Measurements from ENCODE around the gene PPAT.
"Not testable (repeated sequence)": the region's sequence is repeated elsewhere in the genome, so short reads cannot be mapped to it uniquely, and the experiment has no call there.

Gene PPAT

DNA sequence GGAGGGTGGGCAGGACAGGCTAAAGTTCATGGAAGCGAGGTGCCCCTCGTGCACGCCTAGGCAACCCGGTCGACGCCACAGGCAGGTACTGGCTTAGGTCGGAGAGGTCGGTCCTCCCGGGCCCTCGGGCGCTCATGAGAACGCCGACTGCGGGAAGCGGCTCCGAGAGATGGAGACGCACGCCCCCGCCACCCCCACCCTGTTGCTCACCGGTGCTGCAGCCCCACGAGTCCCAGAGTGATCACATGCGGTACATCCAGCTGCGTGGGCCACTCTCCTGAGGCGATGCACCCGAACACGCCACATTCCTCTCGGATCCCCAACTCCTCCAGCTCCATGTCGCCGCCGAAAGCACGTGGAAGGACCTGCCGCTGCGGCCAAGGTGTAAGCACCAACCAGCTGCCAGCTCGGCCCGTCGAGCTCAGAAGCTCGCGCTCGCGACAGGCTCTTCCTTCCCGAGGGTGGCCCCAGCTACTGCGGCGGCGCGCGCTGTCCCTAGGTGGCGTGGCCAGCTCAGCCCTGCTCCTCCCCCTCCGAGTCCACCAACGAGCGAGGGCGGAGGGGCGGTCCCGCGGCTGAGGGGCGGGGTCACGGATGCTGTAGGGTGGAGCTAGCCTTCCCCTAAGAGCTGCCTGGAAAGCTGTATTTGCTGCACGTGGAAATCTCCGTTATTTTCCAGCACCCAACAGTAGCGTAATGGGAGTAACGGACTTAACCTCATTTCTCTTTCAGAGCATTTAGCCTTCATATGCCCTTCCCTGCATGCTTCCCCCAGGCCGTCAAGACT lies at the start of gene PPAT:
PPAT (minus strand) TSS at position 476 of the 787 bp plus-strand sequence; CDS start at position 338, 138 bp downstream.
- DNase-seq (ENCODE audit: extremely low read depth in 1 of 2, low read depth in 1 of 2), result peak; percentile 96 to 97

- no peak for DNase-seq (ENCODE audit: extremely low read depth in 1 of 2, low read depth in 1 of 2)
Measured at GRCh38 chr4:56480691-56481090, 45.3 kb upstream of the PPAT start.

GRCh38 chr4:56477192-56477702 lies 41.8 kb upstream of the PPAT start:
- DNase-seq (ENCODE audit: extremely low read depth in 1 of 2, low read depth in 1 of 2), result no peak

- no peak for DNase-seq (ENCODE audit: extremely low read depth in 1 of 2, low read depth in 1 of 2)
Measured at GRCh38 chr4:56475917-56476316, 40.5 kb upstream of the PPAT start.

GRCh38 chr4:56469489-56470210 lies 34.2 kb upstream of the PPAT start:
- no peak for DNase-seq (ENCODE audit: extremely low read depth in 1 of 2, low read depth in 1 of 2)

DNA sequence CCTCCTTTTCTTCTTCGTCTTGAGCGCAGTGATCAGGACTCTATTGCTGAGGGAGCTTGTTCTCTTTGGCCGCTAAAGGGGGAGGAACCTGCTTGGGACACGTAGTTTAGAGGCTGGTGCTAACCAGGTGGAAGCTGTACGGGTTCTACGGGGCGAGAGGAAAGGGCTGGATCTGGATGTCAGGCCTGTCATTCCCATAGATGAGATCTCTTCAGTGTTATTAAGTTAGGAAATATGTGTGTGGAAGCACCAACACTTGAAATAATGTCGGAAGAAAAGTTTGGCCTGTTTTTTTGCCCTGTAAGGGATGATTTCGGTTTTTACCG lies 32.6 kb upstream of the PPAT start:
- DNase-seq (ENCODE audit: extremely low read depth in 1 of 2, low read depth in 1 of 2), result no peak

- DNase-seq (ENCODE audit: extremely low read depth in 1 of 2, low read depth in 1 of 2), result peak; percentile 65 to 85
Measured at GRCh38 chr4:56467284-56468096, 32.1 kb upstream of the PPAT start, which contains the start of gene SRP72. SRP72 (plus strand) TSS chr4:56467617; CDS start chr4:56467636, 19 bp downstream.

- no peak for DNase-seq (ENCODE audit: extremely low read depth in 1 of 2, low read depth in 1 of 2)
Measured at GRCh38 chr4:56466910-56467283, 31.5 kb upstream of the PPAT start.

- DNase-seq (ENCODE audit: extremely low read depth in 1 of 2, low read depth in 1 of 2), result not testable (repeated sequence)
Measured at GRCh38 chr4:56466296-56466761, 30.9 kb upstream of the PPAT start.

DNA sequence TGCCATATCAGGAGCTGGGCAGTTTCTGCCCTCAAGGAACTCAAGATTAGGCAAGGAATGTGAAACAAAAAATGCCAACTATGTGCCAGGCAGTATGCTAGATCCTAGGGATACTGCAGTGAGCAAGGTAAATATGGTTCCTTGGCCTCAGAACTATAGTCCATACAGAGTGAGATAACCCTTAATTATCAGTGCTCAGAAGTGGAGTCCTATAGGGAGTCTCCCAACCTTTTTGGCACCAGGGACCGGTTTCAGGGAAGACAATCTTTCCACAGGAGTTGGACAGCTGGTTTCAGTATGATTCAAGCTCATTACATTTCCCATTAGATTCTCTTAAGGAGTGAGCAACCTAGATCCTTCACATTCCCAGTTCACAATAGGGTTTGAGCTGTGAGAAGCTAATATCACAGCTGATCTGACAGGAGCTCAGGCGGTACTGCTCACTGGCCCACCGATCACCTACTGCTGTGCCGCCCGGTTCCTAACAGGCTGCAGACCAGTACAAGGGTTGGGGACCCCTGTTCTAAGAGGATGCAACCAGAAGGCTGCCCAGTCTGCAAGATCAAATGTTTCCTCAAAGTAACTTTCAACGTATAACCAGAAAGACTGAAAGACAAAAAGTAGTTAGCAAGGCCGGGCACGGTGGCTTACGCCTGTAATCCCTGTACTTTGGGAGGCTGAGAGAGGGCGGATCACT lies 30.3 kb upstream of the PPAT start:
- no peak for DNase-seq (ENCODE audit: extremely low read depth in 1 of 2, low read depth in 1 of 2)

- DNase-seq (ENCODE audit: extremely low read depth in 1 of 2, low read depth in 1 of 2), result no peak
Measured at GRCh38 chr4:56464581-56464980, 29.2 kb upstream of the PPAT start.

- no peak for DNase-seq (ENCODE audit: extremely low read depth in 1 of 2, low read depth in 1 of 2)
Measured at GRCh38 chr4:56463711-56464110, 28.3 kb upstream of the PPAT start.

GRCh38 chr4:56462157-56462556 lies 26.7 kb upstream of the PPAT start:
- DNase-seq (ENCODE audit: extremely low read depth in 1 of 2, low read depth in 1 of 2), result no peak

- DNase-seq (ENCODE audit: extremely low read depth in 1 of 2, low read depth in 1 of 2), result no peak
Measured at GRCh38 chr4:56460085-56460484, 24.7 kb upstream of the PPAT start.

GRCh38 chr4:56450342-56450741 lies 14.9 kb upstream of the PPAT start:
- no peak for DNase-seq (ENCODE audit: extremely low read depth in 1 of 2, low read depth in 1 of 2)

GRCh38 chr4:56449475-56449874 lies 14.1 kb upstream of the PPAT start:
- not testable (repeated sequence) for DNase-seq (ENCODE audit: extremely low read depth in 1 of 2, low read depth in 1 of 2)

DNA sequence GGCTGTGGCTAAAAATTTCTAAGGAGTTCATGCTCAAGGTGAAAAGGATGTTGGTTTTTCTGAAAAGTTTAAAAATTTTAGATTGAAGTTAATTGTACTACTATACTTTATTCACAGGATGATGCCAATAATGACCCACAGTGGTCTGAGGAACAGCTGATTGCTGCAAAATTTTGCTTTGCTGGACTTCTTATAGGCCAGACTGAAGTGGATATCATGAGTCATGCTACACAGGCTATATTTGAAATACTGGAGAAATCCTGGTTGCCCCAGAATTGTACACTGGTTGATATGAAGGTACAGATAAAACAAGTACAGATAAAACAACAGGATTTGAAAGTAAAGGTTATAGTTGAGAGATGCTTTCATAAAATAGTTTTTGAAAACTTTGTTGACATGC lies 12.9 kb upstream of the PPAT start:
- no peak for DNase-seq (ENCODE audit: extremely low read depth in 1 of 2, low read depth in 1 of 2)

DNA sequence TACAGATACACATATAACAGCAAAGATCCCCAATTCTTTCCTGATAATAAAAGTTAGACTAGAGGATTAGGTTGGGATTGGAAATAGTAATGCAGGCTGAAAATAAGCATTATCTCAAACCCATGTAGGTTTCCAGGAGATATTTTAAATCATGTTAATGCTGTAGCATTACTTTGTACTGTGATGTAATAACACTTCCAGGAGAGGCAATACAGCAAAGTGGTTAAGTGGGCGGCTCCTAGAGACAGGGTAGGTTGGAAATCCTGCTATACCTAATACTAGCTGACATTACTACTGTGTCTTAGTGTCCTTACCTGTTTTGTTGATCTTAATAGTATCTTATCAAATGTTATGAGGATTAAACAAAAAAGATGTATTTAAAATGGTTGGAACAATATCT lies 10.3 kb upstream of the PPAT start:
- DNase-seq (ENCODE audit: extremely low read depth in 1 of 2, low read depth in 1 of 2), result no peak

DNA sequence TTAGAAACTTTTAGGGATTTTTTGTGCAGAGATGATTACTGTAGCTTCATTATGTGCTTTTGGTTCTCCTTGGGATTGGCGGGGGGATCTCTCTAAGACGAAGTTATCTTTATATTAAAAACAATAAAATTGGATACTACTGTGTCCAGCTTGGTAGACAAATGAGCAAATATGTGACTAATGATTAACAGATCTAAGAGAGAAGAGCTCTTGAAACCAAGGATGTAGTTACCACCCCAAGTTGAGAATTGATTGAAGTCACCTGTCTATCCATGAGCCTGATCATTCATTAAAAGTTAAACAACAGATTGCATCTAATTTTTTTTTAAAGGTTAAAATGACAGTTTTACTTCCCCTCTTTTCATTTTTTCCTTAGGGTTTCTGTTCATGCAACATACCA lies 9.3 kb upstream of the PPAT start:
- DNase-seq (ENCODE audit: extremely low read depth in 1 of 2, low read depth in 1 of 2), result no peak

DNA sequence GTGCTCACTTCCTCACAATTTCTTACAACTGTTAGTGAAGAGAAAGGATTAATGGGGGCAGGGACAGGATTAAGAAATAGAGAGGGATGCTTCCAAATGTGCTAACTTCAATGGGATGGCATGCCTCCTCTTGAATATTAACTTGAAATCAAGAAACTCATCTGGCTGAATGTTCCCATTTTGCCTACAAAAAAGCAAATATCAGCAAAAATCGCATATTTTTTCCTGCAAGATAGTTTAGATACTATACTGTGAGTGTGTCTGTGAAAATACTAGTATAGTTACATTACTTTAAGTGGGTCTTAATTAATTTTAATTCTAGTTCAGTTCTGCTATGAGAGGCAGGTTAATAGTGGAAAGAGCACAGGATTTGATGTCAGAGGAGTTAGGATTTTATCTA lies 5.6 kb upstream of the PPAT start:
- no peak for DNase-seq (ENCODE audit: extremely low read depth in 1 of 2, low read depth in 1 of 2)

GRCh38 chr4:56438766-56439165 lies 3.4 kb upstream of the PPAT start:
- DNase-seq (ENCODE audit: extremely low read depth in 1 of 2, low read depth in 1 of 2), result no peak
